HCT116 (cell line): ENCODE results near the gene NR2F1-AS1. TPM values are rescaled to one million over a fixed set of nuclear protein-coding genes. Genes with fewer than 3 reads are reported as not detected.

Experiments
- ATAC-seq: fragments of 200-7000 bp; cut with Tn5 transposase; 2 replicates; pipeline ENCODE4 v1.9.1; 2020; ENCODE audit warnings: mild to moderate bottlenecking, moderate library complexity
- BruUV-seq: library from RNA; stranded (reverse); fragments of 400-500 nt; replicated peaks from 2 replicates; lab custom pipeline; 2021; lab: Mats Ljungman, UMichigan
- CTCF ChIA-PET: fragments of 300-600 bp; sonication (Branson Sonifier 250); formaldehyde crosslinking; loops from one replicate; lab custom pipeline; 2021; ENCODE audit warnings: antibody characterized with exemption; lab: Charles Lee
- POLR2A ChIA-PET: fragments of 300-600, 350-600 bp; sonication (Branson Sonifier 250); formaldehyde crosslinking; loops from one replicate; lab custom pipeline; 2021; ENCODE audit warnings: antibody characterized with exemption; lab: Charles Lee
- RAD21 ChIA-PET, 2 experiments: fragments of 300-600 bp; sonication (Branson Sonifier 250); formaldehyde crosslinking; loops; one replicate each; lab custom pipeline; 2023; ENCODE audit warnings: low total read pairs in 2 of 2; ENCODE audit not compliant: uncharacterized antibody in 2 of 2, unreplicated experiment in 2 of 2, low non-redundant PET in 1 of 2; lab: Charles Lee
- DNase-seq: peaks from one replicate; pipeline ENCODE4 v3.0.0-alpha.2; 2010; ENCODE audit warnings: low read depth, low spot score
- H2AFZ ChIP-seq: fragments of 200-600 bp; shearing (Covaris generic), sonication (generic); 2 replicates; pipeline ENCODE4 v1.6.1; 2017; ENCODE audit warnings: low read depth, mixed run types, mixed read lengths, antibody characterized with exemption, low read length; ENCODE audit not compliant: poor library complexity, severe bottlenecking
- H3K27ac ChIP-seq: 2 replicates; pipeline ENCODE4 v1.5.1; 2012; ENCODE audit warnings: low read depth, low read length
- H3K27me3 ChIP-seq: fragments of 200-600 bp; sonication (generic); 2 replicates; pipeline ENCODE4 v1.6.1; 2016; ENCODE audit warnings: mixed run types, low read length, mixed read lengths; ENCODE audit not compliant: insufficient read depth
- H3K36me3 ChIP-seq, 2 experiments: fragments of 200-500 bp in 1 of 2; fragments of 200-600 bp in 1 of 2; sonication (Bioruptor generic) in 1 of 2; sonication (generic) in 1 of 2; 2 replicates each; pipeline versions ENCODE4 v1.5.1 to v1.6.1; 2014 to 2016; ENCODE audit warnings: low read length in 2 of 2, inconsistent platforms in 1 of 2, mixed read lengths in 1 of 2, mixed run types in 1 of 2; ENCODE audit not compliant: insufficient read depth in 2 of 2, control insufficient read depth in 1 of 2
- H3K4me1 ChIP-seq, 2 experiments: fragments of 200-600 bp in 1 of 2; sonication (generic) in 1 of 2; 2 replicates each; pipeline versions ENCODE4 v1.5.1 to v1.6.1; 2012 to 2017; ENCODE audit warnings: low read length in 2 of 2, inconsistent platforms in 1 of 2, mild to moderate bottlenecking in 1 of 2, mixed read lengths in 1 of 2, mixed run types in 1 of 2, moderate library complexity in 1 of 2; ENCODE audit not compliant: insufficient read depth in 2 of 2, control insufficient read depth in 1 of 2
- H3K4me2 ChIP-seq: fragments of 200-600 bp; sonication (generic); 2 replicates; pipeline ENCODE4 v1.6.1; 2017; ENCODE audit warnings: mixed run types, low read length, mixed read lengths
- H3K4me3 ChIP-seq, 2 experiments: fragments of 200-600 bp in 1 of 2; sonication (generic) in 1 of 2; replicated peaks in 1 of 2; 2 replicates each; pipeline ENCODE4 v1.5.1; 2011 to 2016; ENCODE audit warnings: low read length in 2 of 2, control low read depth in 1 of 2, low read depth in 1 of 2, mild to moderate bottlenecking in 1 of 2, mixed read lengths in 1 of 2, mixed run types in 1 of 2
- H3K79me2 ChIP-seq: fragments of 200-600 bp; sonication (generic); 2 replicates; pipeline ENCODE4 v1.6.1; 2017; ENCODE audit warnings: mild to moderate bottlenecking, mixed run types, low read length, moderate library complexity, mixed read lengths; ENCODE audit not compliant: insufficient read depth
- H3K9ac ChIP-seq: fragments of 200-600 bp; sonication (generic); 2 replicates; pipeline ENCODE4 v1.6.1; 2016; ENCODE audit warnings: low read length, mixed read lengths
- H3K9me2 ChIP-seq: fragments of 200-600 bp; sonication (generic), shearing (Covaris generic); 2 replicates; pipeline ENCODE4 v1.6.1; 2017; ENCODE audit warnings: mixed run types, mild to moderate bottlenecking, moderate library complexity; ENCODE audit not compliant: insufficient read depth
- H3K9me3 ChIP-seq, 2 experiments: fragments of 200-500 bp in 1 of 2; fragments of 200-600 bp in 1 of 2; sonication (Bioruptor generic) in 1 of 2; sonication (generic) in 1 of 2; 2 replicates each; pipeline ENCODE4 v1.6.1; 2014 to 2017; ENCODE audit warnings: low read length in 2 of 2, mixed read lengths in 2 of 2, inconsistent platforms in 1 of 2, low read depth in 1 of 2, mild to moderate bottlenecking in 1 of 2, mixed run types in 1 of 2, moderate library complexity in 1 of 2; ENCODE audit not compliant: control insufficient read depth in 1 of 2, insufficient read depth in 1 of 2
- H4K20me1 ChIP-seq: fragments of 200-600 bp; sonication (generic), shearing (Covaris generic); 2 replicates; pipeline ENCODE4 v1.6.1; 2017; ENCODE audit warnings: mixed run types, mild to moderate bottlenecking, moderate library complexity; ENCODE audit not compliant: insufficient read depth
- CBX3 ChIP-seq: IDR thresholded peaks from 2 replicates; pipeline ENCODE4 v1.6.1; 2012; ENCODE audit warnings: low read depth
- CEBPB ChIP-seq: IDR thresholded peaks from 2 replicates; pipeline ENCODE4 v1.6.1; 2012; ENCODE audit warnings: low read depth
- ELF1 ChIP-seq: IDR thresholded peaks from 2 replicates; pipeline ENCODE4 v1.6.1; 2012; ENCODE audit warnings: low read depth, borderline replicate concordance
- EZH2 ChIP-seq: fragments of 200-600 bp; sonication (generic); IDR thresholded peaks from 2 replicates; pipeline ENCODE4 v1.6.1; 2017; ENCODE audit warnings: antibody characterized with exemption, mixed run types
- FOSL1 ChIP-seq: IDR thresholded peaks from 2 replicates; pipeline ENCODE4 v1.6.1; 2012; ENCODE audit warnings: low read depth
- JUND ChIP-seq: IDR thresholded peaks from 2 replicates; pipeline ENCODE4 v1.6.1; 2012
- POLR2A ChIP-seq: IDR thresholded peaks from 2 replicates; pipeline ENCODE4 v1.7.0; 2011; ENCODE audit warnings: borderline replicate concordance; ENCODE audit not compliant: insufficient read depth, insufficient read length; ENCODE audit errors: extremely low read depth
- POLR2AphosphoS5 ChIP-seq: IDR thresholded peaks from 2 replicates; pipeline ENCODE4 v1.6.1; 2011; ENCODE audit warnings: mild to moderate bottlenecking, low read depth, low read length, moderate library complexity
- RAD21 ChIP-seq: IDR thresholded peaks from 2 replicates; pipeline ENCODE4 v1.6.1; 2012; ENCODE audit warnings: low read depth, mild to moderate bottlenecking
- SIN3A ChIP-seq: IDR thresholded peaks from 2 replicates; pipeline ENCODE4 v1.6.1; 2012; ENCODE audit warnings: low read depth
- SP1 ChIP-seq: IDR thresholded peaks from 2 replicates; pipeline ENCODE4 v1.6.1; 2012; ENCODE audit warnings: low read depth
- SRF ChIP-seq: IDR thresholded peaks from 2 replicates; pipeline ENCODE4 v1.6.1; 2012; ENCODE audit warnings: low read depth
- TCF7L2 ChIP-seq: IDR thresholded peaks from 2 replicates; pipeline ENCODE4 v1.7.0; 2011; ENCODE audit warnings: borderline replicate concordance, inconsistent platforms; ENCODE audit not compliant: insufficient read depth, insufficient read length; ENCODE audit errors: extremely low read depth
- ZFX ChIP-seq: fragments of 450-650 bp; IDR thresholded peaks from 2 replicates; pipeline ENCODE4 v1.6.1; 2017
- ZNF274 ChIP-seq: fragments of 200-500 bp; sonication (Bioruptor generic); IDR thresholded peaks from 2 replicates; pipeline ENCODE4 v1.6.1; 2014; ENCODE audit warnings: mild to moderate bottlenecking, low read depth, low read length, inconsistent platforms
- intact Hi-C: fragments of 100-400 bp; cut with micrococcal nuclease; formaldehyde crosslinking; loops from 2 replicates; pipeline ENCODE4 v1.10.0; 2022
- total RNA-seq: library from RNA; stranded (reverse); gene quantifications from one replicate; pipeline ENCODE4 v1.2.1, GENCODE V29; 2021; ENCODE audit not compliant: unreplicated experiment
- TF ChIP-seq, protein P1 (sequence below): IDR thresholded peaks from 2 replicates; pipeline ENCODE4 v1.6.1; 2011; ENCODE audit warnings: mild to moderate bottlenecking, low read length, moderate library complexity; ENCODE audit not compliant: insufficient replicate concordance; ENCODE audit errors: extremely low read depth
- TF ChIP-seq, protein P2 (sequence below): IDR thresholded peaks from 2 replicates; pipeline ENCODE4 v1.6.1; 2012
- TF ChIP-seq, protein P3 (sequence below): IDR thresholded peaks from 2 replicates; pipeline ENCODE4 v1.6.1; 2012; ENCODE audit warnings: low read depth
- TF ChIP-seq, protein P4 (sequence below): IDR thresholded peaks from 2 replicates; pipeline ENCODE4 v1.6.1; 2012

The NR2F1-AS1 gene
- total RNA-seq, 1 experiment from 2014 or later, result 20.1 TPM

DNA sequence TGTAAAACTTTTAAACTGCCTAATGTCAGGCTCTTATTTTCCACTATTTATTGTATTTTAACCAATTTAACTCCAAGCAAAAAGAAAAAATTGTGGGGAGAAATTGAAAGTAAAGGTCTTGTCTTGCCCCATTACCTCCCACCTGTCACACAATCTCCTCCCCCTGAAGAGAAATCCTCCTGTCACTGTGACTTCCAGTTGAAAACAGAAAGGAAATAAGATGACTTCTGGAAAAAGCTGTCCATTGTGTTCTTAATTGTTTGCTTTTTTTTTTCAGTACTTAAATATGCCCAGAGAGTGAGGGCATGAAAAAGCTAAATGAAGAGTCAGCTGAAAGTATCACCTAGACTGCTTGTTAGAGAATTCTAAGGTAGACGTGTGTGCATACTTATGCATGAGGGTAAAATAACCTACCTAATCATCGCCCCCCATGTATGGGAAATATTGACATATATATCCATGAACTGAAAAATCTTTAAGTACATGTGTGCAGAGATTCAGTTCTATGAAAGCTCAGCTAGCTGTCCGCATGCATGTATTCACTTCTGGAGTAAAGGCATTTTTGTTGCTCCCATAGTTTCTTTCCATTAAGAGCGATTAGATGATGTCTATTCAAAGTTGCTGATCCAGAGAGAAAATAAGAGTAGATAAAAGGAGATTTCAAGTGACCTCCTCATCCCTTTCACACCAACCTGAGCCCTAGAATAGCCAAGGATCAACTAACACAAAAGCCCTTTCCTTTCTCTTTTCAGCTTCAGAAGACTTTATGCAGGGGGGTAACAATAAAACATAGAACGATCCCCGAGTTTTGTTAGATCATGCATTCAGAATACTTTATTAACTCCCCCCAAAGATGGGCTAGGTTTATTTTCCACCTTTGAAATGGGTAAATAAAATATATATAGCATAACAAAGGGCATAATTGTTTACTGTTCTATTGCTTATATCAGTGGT is 5.3 kb downstream of the NR2F1-AS1 start:
- no TSS peak for BruUV-seq
- no peaks in the 10 kb centered on the region for H3K27me3 ChIP-seq

More for the DNA sequence above, 5.3 kb downstream of the NR2F1-AS1 start:
- Histone ChIP-seq H3K79me2 (no peaks in the 10 kb centered on the region), H3K9ac (no peak overlapping the region), H3K9me3 (no peaks in the 10 kb centered on the region), H3K36me3 (no peaks in the 10 kb centered on the region), H3K4me3 (no peak overlapping the region), H2AFZ (no peak overlapping the region), H3K9me2 (no peaks in the 10 kb centered on the region), H3K27ac (no peak overlapping the region), H3K4me2 (no peak overlapping the region), H3K4me1 (peaks cover 13 to 23% of the 10 kb centered on the region in 2 experiments; a peak in 3 of 4 replicates), H4K20me1 (no peaks in the 10 kb centered on the region)
- intact Hi-C loops, result no loop called here
- ATAC-seq, result no peak
- TF ChIP-seq, protein P1, sequence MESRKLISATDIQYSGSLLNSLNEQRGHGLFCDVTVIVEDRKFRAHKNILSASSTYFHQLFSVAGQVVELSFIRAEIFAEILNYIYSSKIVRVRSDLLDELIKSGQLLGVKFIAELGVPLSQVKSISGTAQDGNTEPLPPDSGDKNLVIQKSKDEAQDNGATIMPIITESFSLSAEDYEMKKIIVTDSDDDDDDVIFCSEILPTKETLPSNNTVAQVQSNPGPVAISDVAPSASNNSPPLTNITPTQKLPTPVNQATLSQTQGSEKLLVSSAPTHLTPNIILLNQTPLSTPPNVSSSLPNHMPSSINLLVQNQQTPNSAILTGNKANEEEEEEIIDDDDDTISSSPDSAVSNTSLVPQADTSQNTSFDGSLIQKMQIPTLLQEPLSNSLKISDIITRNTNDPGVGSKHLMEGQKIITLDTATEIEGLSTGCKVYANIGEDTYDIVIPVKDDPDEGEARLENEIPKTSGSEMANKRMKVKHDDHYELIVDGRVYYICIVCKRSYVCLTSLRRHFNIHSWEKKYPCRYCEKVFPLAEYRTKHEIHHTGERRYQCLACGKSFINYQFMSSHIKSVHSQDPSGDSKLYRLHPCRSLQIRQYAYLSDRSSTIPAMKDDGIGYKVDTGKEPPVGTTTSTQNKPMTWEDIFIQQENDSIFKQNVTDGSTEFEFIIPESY, result no peak
- no peak for TF ChIP-seq CBX3
- TF ChIP-seq, protein P2, sequence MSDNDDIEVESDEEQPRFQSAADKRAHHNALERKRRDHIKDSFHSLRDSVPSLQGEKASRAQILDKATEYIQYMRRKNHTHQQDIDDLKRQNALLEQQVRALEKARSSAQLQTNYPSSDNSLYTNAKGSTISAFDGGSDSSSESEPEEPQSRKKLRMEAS, result no peak
- no peak for TF ChIP-seq POLR2A
- TF ChIP-seq, protein P3, sequence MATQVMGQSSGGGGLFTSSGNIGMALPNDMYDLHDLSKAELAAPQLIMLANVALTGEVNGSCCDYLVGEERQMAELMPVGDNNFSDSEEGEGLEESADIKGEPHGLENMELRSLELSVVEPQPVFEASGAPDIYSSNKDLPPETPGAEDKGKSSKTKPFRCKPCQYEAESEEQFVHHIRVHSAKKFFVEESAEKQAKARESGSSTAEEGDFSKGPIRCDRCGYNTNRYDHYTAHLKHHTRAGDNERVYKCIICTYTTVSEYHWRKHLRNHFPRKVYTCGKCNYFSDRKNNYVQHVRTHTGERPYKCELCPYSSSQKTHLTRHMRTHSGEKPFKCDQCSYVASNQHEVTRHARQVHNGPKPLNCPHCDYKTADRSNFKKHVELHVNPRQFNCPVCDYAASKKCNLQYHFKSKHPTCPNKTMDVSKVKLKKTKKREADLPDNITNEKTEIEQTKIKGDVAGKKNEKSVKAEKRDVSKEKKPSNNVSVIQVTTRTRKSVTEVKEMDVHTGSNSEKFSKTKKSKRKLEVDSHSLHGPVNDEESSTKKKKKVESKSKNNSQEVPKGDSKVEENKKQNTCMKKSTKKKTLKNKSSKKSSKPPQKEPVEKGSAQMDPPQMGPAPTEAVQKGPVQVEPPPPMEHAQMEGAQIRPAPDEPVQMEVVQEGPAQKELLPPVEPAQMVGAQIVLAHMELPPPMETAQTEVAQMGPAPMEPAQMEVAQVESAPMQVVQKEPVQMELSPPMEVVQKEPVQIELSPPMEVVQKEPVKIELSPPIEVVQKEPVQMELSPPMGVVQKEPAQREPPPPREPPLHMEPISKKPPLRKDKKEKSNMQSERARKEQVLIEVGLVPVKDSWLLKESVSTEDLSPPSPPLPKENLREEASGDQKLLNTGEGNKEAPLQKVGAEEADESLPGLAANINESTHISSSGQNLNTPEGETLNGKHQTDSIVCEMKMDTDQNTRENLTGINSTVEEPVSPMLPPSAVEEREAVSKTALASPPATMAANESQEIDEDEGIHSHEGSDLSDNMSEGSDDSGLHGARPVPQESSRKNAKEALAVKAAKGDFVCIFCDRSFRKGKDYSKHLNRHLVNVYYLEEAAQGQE, result no peak
- TF ChIP-seq SIN3A, result no peak
- TF ChIP-seq ELF1, result no peak
- TF ChIP-seq, protein P4, sequence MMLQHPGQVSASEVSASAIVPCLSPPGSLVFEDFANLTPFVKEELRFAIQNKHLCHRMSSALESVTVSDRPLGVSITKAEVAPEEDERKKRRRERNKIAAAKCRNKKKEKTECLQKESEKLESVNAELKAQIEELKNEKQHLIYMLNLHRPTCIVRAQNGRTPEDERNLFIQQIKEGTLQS, result no peak
- no peak for TF ChIP-seq TCF7L2
- no peak for TF ChIP-seq POLR2AphosphoS5
- TF ChIP-seq ZFX, result no peak
- TF ChIP-seq SP1, result no peak
- TF ChIP-seq SRF, result no peak
- TF ChIP-seq RAD21, result no peak
- TF ChIP-seq ZNF274, result no peak
- TF ChIP-seq FOSL1, result no peak
- no peak for TF ChIP-seq JUND
- no peak for TF ChIP-seq CEBPB
- no peak for TF ChIP-seq EZH2
- ChIA-PET POLR2A (no interaction called here), RAD21 (no interaction called here), CTCF (interaction anchor here (0.5 to 1.3 kb wide), 2 partner anchors 226 to 1168 kb away, joined by 3 read pairs; no protein-coding TSS in a partner anchor)
- DNase-seq, result no peak
